GM12891 (cell line): Measurements from ENCODE around the gene CSMD2.

Experiments
- POLR2A ChIP-seq: IDR thresholded peaks from 2 replicates; pipeline ENCODE4 v1.6.1; 2011; ENCODE audit warnings: low read depth, low read length, control low read depth
- POLR2AphosphoS5 ChIP-seq: IDR thresholded peaks from 2 replicates; pipeline ENCODE4 v1.6.1; 2011; ENCODE audit warnings: low read depth, low read length, control low read depth

GRCh38 chr1:33955096-33955495 is 209.9 kb downstream of the CSMD2 start:
- TF ChIP-seq POLR2A, result no peak
- no peak for TF ChIP-seq POLR2AphosphoS5
